OCI-LY7 (cell line): ENCODE measurements around the gene ARHGAP30.

Source experiments
- EZH2phosphoT487 ChIP-seq: fragments of 200-600 bp; sonication (generic); IDR thresholded peaks from 2 replicates; pipeline ENCODE4 v1.6.1; 2018; ENCODE audit warnings: low read depth, borderline replicate concordance, mild to moderate bottlenecking, mixed run types, antibody characterized with exemption, low read length, moderate library complexity, mixed read lengths
- TF ChIP-seq, protein P1 (sequence below): fragments of 200-600 bp; sonication (generic); conservative IDR thresholded peaks from 2 replicates; pipeline ENCODE4 v1.5.1; 2014; ENCODE audit warnings: mild to moderate bottlenecking, antibody characterized with exemption, low read length, moderate library complexity, mixed read lengths

DNA sequence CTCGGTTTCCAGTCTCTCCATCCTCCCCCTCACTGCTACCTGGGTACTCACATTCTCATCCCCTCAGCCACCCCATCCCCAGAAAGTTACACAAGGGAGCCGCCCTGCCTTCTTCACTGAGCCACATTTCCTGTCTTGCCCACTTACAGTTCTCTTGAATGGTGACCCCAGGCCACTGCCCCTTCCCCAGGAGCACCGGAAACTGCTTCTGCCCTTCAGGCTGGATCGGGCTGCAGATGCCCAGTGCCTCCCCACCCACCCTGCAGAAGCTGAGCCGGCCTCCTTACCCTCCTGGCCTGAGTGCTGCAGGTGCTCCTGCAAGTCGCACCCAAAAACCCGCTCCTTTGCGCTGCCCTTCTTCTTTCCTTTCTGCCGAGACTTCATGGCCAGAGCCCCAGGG lies 450 bp downstream of the ARHGAP30 start:
- TF ChIP-seq, protein P1, sequence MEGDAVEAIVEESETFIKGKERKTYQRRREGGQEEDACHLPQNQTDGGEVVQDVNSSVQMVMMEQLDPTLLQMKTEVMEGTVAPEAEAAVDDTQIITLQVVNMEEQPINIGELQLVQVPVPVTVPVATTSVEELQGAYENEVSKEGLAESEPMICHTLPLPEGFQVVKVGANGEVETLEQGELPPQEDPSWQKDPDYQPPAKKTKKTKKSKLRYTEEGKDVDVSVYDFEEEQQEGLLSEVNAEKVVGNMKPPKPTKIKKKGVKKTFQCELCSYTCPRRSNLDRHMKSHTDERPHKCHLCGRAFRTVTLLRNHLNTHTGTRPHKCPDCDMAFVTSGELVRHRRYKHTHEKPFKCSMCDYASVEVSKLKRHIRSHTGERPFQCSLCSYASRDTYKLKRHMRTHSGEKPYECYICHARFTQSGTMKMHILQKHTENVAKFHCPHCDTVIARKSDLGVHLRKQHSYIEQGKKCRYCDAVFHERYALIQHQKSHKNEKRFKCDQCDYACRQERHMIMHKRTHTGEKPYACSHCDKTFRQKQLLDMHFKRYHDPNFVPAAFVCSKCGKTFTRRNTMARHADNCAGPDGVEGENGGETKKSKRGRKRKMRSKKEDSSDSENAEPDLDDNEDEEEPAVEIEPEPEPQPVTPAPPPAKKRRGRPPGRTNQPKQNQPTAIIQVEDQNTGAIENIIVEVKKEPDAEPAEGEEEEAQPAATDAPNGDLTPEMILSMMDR, result no peak
- no peak for TF ChIP-seq EZH2phosphoT487
